Activated naive CD8-positive, alpha-beta T cell treated with anti-CD3 and anti-CD28 coated beads, Interleukin-2, amount 50 U/mL, for 24 hours (primary cell): ENCODE results near the gene MYLK.
"Not testable (repeated sequence)": the region's sequence is repeated elsewhere in the genome, so short reads cannot be mapped to it uniquely, and the experiment has no call there.

Source experiments
- ATAC-seq: fragments of 150-1000 bp; cut with Tn5 transposase; one replicate; pipeline ENCODE4 v1.10.0; 2021
- DNase-seq: peaks from one replicate; pipeline ENCODE4 v3.0.0; 2021
- H3K27ac Mint-ChIP-seq: one replicate; pipeline ENCODE4 v1.8.0; 2021; ENCODE audit warnings: mild to moderate bottlenecking, mixed read lengths
- H3K27me3 Mint-ChIP-seq: one replicate; pipeline ENCODE4 v1.8.0; 2021; ENCODE audit warnings: mixed read lengths
- H3K36me3 Mint-ChIP-seq: one replicate; pipeline ENCODE4 v1.8.0; 2021; ENCODE audit warnings: low read depth, mixed read lengths
- H3K4me1 Mint-ChIP-seq: one replicate; pipeline ENCODE4 v1.8.0; 2021; ENCODE audit warnings: mixed read lengths
- H3K4me3 Mint-ChIP-seq: one replicate; pipeline ENCODE4 v1.8.0; 2021; ENCODE audit warnings: mild to moderate bottlenecking, moderate library complexity, mixed read lengths
- H3K9me3 Mint-ChIP-seq: one replicate; pipeline ENCODE4 v1.8.0; 2021; ENCODE audit warnings: mixed read lengths

MYLK gene

GRCh38 chr3:123722456-123722855, 161.7 kb downstream of the MYLK start:
- Mint-ChIP-seq H3K27ac (no peak overlapping the region), H3K4me3 (no peak overlapping the region), H3K36me3 (no peaks in the 10 kb centered on the region)

GRCh38 chr3:123722021-123722420, 162.1 kb downstream of the MYLK start:
- no peak overlapping the region for H3K4me3 Mint-ChIP-seq
- peaks cover 1% of the 10 kb centered on the region for H3K27me3 Mint-ChIP-seq
- H3K36me3 Mint-ChIP-seq = no peaks in the 10 kb centered on the region
- ATAC-seq (no peak), DNase-seq (no peak)
- no peaks in the 10 kb centered on the region for H3K9me3 Mint-ChIP-seq
- no peak overlapping the region for H3K27ac Mint-ChIP-seq
- no peaks in the 10 kb centered on the region for H3K4me1 Mint-ChIP-seq

More at GRCh38 chr3:123722456-123722855, 161.7 kb downstream of the MYLK start:
- Mint-ChIP-seq H3K4me1 (no peaks in the 10 kb centered on the region), H3K27me3 (peaks cover 1% of the 10 kb centered on the region), H3K9me3 (no peaks in the 10 kb centered on the region)
- no peak for ATAC-seq
- DNase-seq = no peak

GRCh38 chr3:123721095-123721689, 162.9 kb downstream of the MYLK start:
- DNase-seq, H3K4me1 Mint-ChIP-seq, H3K9me3 Mint-ChIP-seq, H3K27me3 Mint-ChIP-seq, H3K4me3 Mint-ChIP-seq, H3K36me3 Mint-ChIP-seq, ATAC-seq, H3K27ac Mint-ChIP-seq: not testable (repeated sequence)

GRCh38 chr3:123720638-123721037, 163.5 kb downstream of the MYLK start:
- H3K36me3 Mint-ChIP-seq = no peaks in the 10 kb centered on the region
- no peak for ATAC-seq
- no peak overlapping the region for H3K4me3 Mint-ChIP-seq
- no peak for DNase-seq
- H3K27ac Mint-ChIP-seq = no peak overlapping the region
- H3K4me1 Mint-ChIP-seq = no peaks in the 10 kb centered on the region
- peaks cover 1% of the 10 kb centered on the region for H3K27me3 Mint-ChIP-seq
- no peaks in the 10 kb centered on the region for H3K9me3 Mint-ChIP-seq

- Mint-ChIP-seq H3K27ac (no peak overlapping the region), H3K4me3 (no peak overlapping the region), H3K36me3 (no peaks in the 10 kb centered on the region), H3K27me3 (peaks cover 1% of the 10 kb centered on the region), H3K9me3 (no peaks in the 10 kb centered on the region), H3K4me1 (no peaks in the 10 kb centered on the region)
- ATAC-seq (no peak), DNase-seq (no peak)
Measured at GRCh38 chr3:123719862-123720453, 164.2 kb downstream of the MYLK start.

GRCh38 chr3:123719061-123719756, 164.9 kb downstream of the MYLK start:
- not testable (repeated sequence) for H3K36me3 Mint-ChIP-seq, H3K27me3 Mint-ChIP-seq, H3K4me3 Mint-ChIP-seq, H3K9me3 Mint-ChIP-seq, H3K4me1 Mint-ChIP-seq, H3K27ac Mint-ChIP-seq
- peak; percentile 46 for DNase-seq
- ATAC-seq = peak; percentile 50

- no peak overlapping the region for H3K4me3 Mint-ChIP-seq
- no peak for DNase-seq
- H3K4me1 Mint-ChIP-seq = no peaks in the 10 kb centered on the region
- H3K9me3 Mint-ChIP-seq = no peaks in the 10 kb centered on the region
- no peak for ATAC-seq
- H3K27ac Mint-ChIP-seq = no peak overlapping the region
- no peaks in the 10 kb centered on the region for H3K36me3 Mint-ChIP-seq
- peaks cover 1% of the 10 kb centered on the region for H3K27me3 Mint-ChIP-seq
Measured at GRCh38 chr3:123718108-123718507, 166.0 kb downstream of the MYLK start.

- DNase-seq, H3K4me3 Mint-ChIP-seq, H3K36me3 Mint-ChIP-seq, H3K27ac Mint-ChIP-seq, ATAC-seq, H3K9me3 Mint-ChIP-seq, H3K27me3 Mint-ChIP-seq, H3K4me1 Mint-ChIP-seq: not testable (repeated sequence)
Measured at GRCh38 chr3:123717451-123717850, 166.7 kb downstream of the MYLK start.

GRCh38 chr3:123716411-123716810, 167.7 kb downstream of the MYLK start:
- Mint-ChIP-seq H3K9me3 (no peaks in the 10 kb centered on the region), H3K4me3 (no peak overlapping the region), H3K36me3 (no peaks in the 10 kb centered on the region), H3K4me1 (no peaks in the 10 kb centered on the region), H3K27ac (no peak overlapping the region), H3K27me3 (no peaks in the 10 kb centered on the region)
- DNase-seq = no peak
- ATAC-seq = no peak

- H3K4me1 Mint-ChIP-seq = no peaks in the 10 kb centered on the region
- H3K4me3 Mint-ChIP-seq = no peak overlapping the region
- no peaks in the 10 kb centered on the region for H3K27me3 Mint-ChIP-seq
- H3K36me3 Mint-ChIP-seq = no peaks in the 10 kb centered on the region
- no peak for ATAC-seq
- DNase-seq = no peak
- H3K27ac Mint-ChIP-seq = no peak overlapping the region
- no peaks in the 10 kb centered on the region for H3K9me3 Mint-ChIP-seq
Measured at GRCh38 chr3:123713211-123713610, 170.9 kb downstream of the MYLK start.

- no peak overlapping the region for H3K4me3 Mint-ChIP-seq
- DNase-seq (no peak), ATAC-seq (no peak)
- H3K4me1 Mint-ChIP-seq = no peaks in the 10 kb centered on the region
- H3K27me3 Mint-ChIP-seq = no peaks in the 10 kb centered on the region
- no peaks in the 10 kb centered on the region for H3K36me3 Mint-ChIP-seq
- H3K27ac Mint-ChIP-seq = no peak overlapping the region
- H3K9me3 Mint-ChIP-seq = no peaks in the 10 kb centered on the region
Measured at GRCh38 chr3:123712077-123712860, 171.9 kb downstream of the MYLK start.

- no peak overlapping the region for H3K4me3 Mint-ChIP-seq
- DNase-seq (no peak), ATAC-seq (no peak)
- H3K36me3 Mint-ChIP-seq = no peaks in the 10 kb centered on the region
- no peak overlapping the region for H3K27ac Mint-ChIP-seq
- H3K4me1 Mint-ChIP-seq = no peaks in the 10 kb centered on the region
- H3K27me3 Mint-ChIP-seq = no peaks in the 10 kb centered on the region
- no peaks in the 10 kb centered on the region for H3K9me3 Mint-ChIP-seq
Measured at GRCh38 chr3:123711356-123711755, 172.8 kb downstream of the MYLK start.

- Mint-ChIP-seq H3K4me1 (no peaks in the 10 kb centered on the region), H3K27ac (no peak overlapping the region), H3K36me3 (no peaks in the 10 kb centered on the region), H3K9me3 (no peaks in the 10 kb centered on the region), H3K27me3 (no peaks in the 10 kb centered on the region), H3K4me3 (no peak overlapping the region)
- ATAC-seq (no peak), DNase-seq (no peak)
Measured at GRCh38 chr3:123708531-123708930, 175.6 kb downstream of the MYLK start.

- not testable (repeated sequence) for H3K27ac Mint-ChIP-seq, H3K27me3 Mint-ChIP-seq, H3K9me3 Mint-ChIP-seq, H3K4me3 Mint-ChIP-seq, H3K4me1 Mint-ChIP-seq, DNase-seq, H3K36me3 Mint-ChIP-seq, ATAC-seq
Measured at GRCh38 chr3:123707641-123708040, 176.5 kb downstream of the MYLK start.

GRCh38 chr3:123706871-123707270, 177.3 kb downstream of the MYLK start:
- Mint-ChIP-seq H3K4me1 (no peaks in the 10 kb centered on the region), H3K27me3 (no peaks in the 10 kb centered on the region), H3K9me3 (no peaks in the 10 kb centered on the region), H3K36me3 (no peaks in the 10 kb centered on the region), H3K4me3 (no peak overlapping the region), H3K27ac (no peak overlapping the region)
- DNase-seq = no peak
- no peak for ATAC-seq
